ENCODE data around the gene QKI.

QKI gene

DNA sequence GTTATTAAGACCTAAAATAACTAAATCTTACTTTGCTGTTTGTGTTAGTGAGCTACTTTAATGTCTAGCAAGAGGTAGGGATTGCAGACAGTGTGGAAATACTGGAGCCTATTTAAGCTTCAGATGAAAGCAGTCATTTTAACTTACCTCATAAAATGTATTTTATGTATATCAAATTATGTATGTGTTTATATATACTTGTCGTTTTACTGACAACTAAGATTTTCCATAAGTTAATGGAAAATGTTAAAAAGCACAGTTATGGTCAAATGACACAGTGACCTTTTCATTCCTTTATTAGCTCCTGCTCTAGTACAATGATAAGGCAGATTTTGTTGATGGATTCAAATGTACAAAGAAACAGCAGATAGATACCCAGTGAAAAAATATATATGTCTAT, 34.6 kb downstream of the QKI start:
- TF ChIP-seq, protein P1, sequence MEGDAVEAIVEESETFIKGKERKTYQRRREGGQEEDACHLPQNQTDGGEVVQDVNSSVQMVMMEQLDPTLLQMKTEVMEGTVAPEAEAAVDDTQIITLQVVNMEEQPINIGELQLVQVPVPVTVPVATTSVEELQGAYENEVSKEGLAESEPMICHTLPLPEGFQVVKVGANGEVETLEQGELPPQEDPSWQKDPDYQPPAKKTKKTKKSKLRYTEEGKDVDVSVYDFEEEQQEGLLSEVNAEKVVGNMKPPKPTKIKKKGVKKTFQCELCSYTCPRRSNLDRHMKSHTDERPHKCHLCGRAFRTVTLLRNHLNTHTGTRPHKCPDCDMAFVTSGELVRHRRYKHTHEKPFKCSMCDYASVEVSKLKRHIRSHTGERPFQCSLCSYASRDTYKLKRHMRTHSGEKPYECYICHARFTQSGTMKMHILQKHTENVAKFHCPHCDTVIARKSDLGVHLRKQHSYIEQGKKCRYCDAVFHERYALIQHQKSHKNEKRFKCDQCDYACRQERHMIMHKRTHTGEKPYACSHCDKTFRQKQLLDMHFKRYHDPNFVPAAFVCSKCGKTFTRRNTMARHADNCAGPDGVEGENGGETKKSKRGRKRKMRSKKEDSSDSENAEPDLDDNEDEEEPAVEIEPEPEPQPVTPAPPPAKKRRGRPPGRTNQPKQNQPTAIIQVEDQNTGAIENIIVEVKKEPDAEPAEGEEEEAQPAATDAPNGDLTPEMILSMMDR (IDR thresholded peaks at IDR 0.05) = no peak
- no peak for DNase-seq
- Histone ChIP-seq H3K36me3 (no peaks in the 10 kb centered on the region), H3K4me1 (peaks cover 0 to 59% (median 6%) of the 10 kb centered on the region in 4 donors), H3K27me3 (no peaks in the 10 kb centered on the region), H3K4me3 (no peak overlapping the region), H3K9me3 (no peaks in the 10 kb centered on the region), H3K27ac (no peak overlapping the region)
- intact Hi-C loops (cut with DNase I; ENCODE audit: low total_unique reads) = no loop called here

GRCh38 chr6:163454425-163454824, 39.9 kb downstream of the QKI start:
- Histone ChIP-seq H3K27ac (no peak overlapping the region), H3K9me3 (no peaks in the 10 kb centered on the region), H3K4me1 (peaks cover 3 to 71% (median 24%) of the 10 kb centered on the region in 4 donors), H3K36me3 (peaks cover 0 to 6% (median 0%) of the 10 kb centered on the region in 3 donors), H3K4me3 (no peak overlapping the region), H3K27me3 (no peaks in the 10 kb centered on the region)
- intact Hi-C loops (cut with DNase I; ENCODE audit: low total_unique reads) = no loop called here
- no peak for DNase-seq
- TF ChIP-seq, protein P1 (IDR thresholded peaks at IDR 0.05) = no peak

DNA sequence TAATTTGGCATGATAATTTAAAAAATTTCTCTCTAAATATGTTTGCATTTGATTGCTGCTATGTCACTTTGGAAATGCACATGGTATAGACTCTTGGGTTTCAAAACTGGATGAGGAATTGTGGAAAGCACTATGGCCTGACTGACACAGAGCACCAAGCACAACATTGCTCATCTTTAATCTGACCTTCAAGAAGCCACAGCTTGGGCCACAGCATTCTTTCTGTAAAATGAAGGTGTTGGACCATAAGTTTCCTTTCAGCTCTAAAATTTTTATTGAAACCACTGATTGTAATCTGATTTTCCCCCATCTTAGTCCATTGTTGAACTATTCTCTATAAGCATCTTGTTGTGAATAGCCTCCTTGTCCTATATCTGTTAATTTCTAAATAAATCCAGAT, 41.0 kb downstream of the QKI start:
- TF ChIP-seq, protein P1 (IDR thresholded peaks at IDR 0.05) = no peak
- Histone ChIP-seq H3K36me3 (peaks cover 0 to 6% (median 0%) of the 10 kb centered on the region in 3 donors), H3K4me3 (no peak overlapping the region), H3K4me1 (peaks cover 3 to 79% (median 26%) of the 10 kb centered on the region in 4 donors), H3K27me3 (no peaks in the 10 kb centered on the region), H3K27ac (no peak overlapping the region), H3K9me3 (no peaks in the 10 kb centered on the region)
- no peak for DNase-seq
- intact Hi-C loops (cut with DNase I; ENCODE audit: low total_unique reads) = no loop called here

DNA sequence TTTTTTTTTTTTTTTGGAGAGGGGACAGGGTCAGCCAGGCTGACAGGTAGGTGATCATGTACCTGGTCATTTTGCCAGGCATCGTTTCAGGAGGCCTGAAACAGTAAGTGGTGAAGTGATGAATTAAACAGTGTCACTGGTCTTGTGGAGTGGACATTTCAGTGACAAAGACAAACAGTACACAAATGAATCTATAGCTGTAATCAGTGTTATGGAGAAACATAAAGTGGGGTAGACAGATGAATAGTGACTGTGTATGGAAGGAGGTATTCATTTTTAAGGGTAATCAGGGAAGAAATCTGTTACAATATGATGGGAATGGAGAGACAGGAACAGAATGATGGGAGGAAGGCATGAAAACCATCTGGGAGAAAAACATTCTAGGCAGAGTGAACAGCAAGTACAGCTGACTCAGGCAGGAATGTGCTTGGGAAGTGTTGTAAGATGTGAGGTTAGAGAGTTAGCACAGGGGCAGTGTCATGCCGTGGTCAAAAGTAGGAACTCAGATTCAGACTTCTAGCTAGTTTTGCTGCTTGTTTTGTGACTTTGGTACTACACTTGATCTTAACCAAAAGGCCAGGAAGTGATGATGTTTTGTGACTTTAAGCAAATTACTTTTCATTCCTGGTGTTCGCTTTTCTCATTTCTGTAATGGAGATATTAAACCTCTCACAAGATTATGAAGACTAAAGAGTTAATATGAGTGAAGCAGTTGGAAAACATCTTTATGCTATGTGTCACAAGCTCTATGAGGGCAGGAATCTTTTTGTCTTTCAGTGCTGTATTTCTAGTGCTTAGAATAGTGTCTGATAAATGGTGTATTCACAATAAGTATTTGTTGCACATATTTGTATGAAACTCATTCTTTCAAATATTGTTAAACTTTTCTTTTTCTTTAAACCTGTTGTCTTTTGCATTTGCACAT, 43.4 kb downstream of the QKI start:
- Histone ChIP-seq H3K9me3 (no peaks in the 10 kb centered on the region), H3K27me3 (no peaks in the 10 kb centered on the region), H3K36me3 (peaks cover 0 to 6% (median 0%) of the 10 kb centered on the region in 3 donors), H3K27ac (peak overlapping the region; percentile 20 to 29), H3K4me3 (no peak overlapping the region), H3K4me1 (peaks cover 3 to 79% (median 25%) of the 10 kb centered on the region in 4 donors)
- DNase-seq = peak in 1 of 2 donors; percentile 44
- intact Hi-C loops (cut with DNase I; ENCODE audit: low total_unique reads) = no loop called here
- TF ChIP-seq, protein P1 (IDR thresholded peaks at IDR 0.05) = no peak

- no peaks in the 10 kb centered on the region for H3K27me3 ChIP-seq
- TF ChIP-seq, protein P1 (IDR thresholded peaks at IDR 0.05) = no peak
- H3K4me1 ChIP-seq = peaks cover 3 to 69% (median 25%) of the 10 kb centered on the region in 4 donors
- no peak overlapping the region for H3K27ac ChIP-seq
- DNase-seq = no peak
- intact Hi-C loops (cut with DNase I; ENCODE audit: low total_unique reads) = no loop called here
- no peak overlapping the region for H3K4me3 ChIP-seq
- peaks cover 0 to 6% (median 0%) of the 10 kb centered on the region in 3 donors for H3K36me3 ChIP-seq
- no peaks in the 10 kb centered on the region for H3K9me3 ChIP-seq
These were observed 44.5 kb downstream of the QKI start for GRCh38 chr6:163459007-163459406.

Data from tibial artery (tissue), 4 donors.